HepG2 (cell line): Measurements from ENCODE around the gene PKIB. TPM values are rescaled to one million over a fixed set of nuclear protein-coding genes. Genes with fewer than 3 reads are reported as not detected.

ENCODE experiments used
- ATAC-seq: fragments of 200-7000 bp; cut with Tn5 transposase; 3 replicates; pipeline ENCODE4 v1.9.1; 2020; ENCODE audit warnings: mild to moderate bottlenecking, moderate library complexity
- BruUV-seq: library from RNA; stranded (reverse); fragments of 400-500 nt; replicated peaks from 2 replicates; lab custom pipeline; 2021; lab: Mats Ljungman, UMichigan
- CTCF ChIA-PET: fragments of 300-600 bp; formaldehyde crosslinking; extraction: SDS; loops from one replicate; lab custom pipeline; 2021; ENCODE audit warnings: low total read pairs, inconsistent platforms, low intra/inter-chr PET ratio; lab: Yijun Ruan, JAX
- POLR2A ChIA-PET: fragments of 350-600 bp; sonication (Branson Sonifier 250); formaldehyde crosslinking; loops from one replicate; lab custom pipeline; 2020; ENCODE audit warnings: antibody characterized with exemption, inconsistent platforms; lab: Yijun Ruan, JAX
- DNase-seq: peaks from one replicate; pipeline ENCODE4 v3.0.0-alpha.2; 2015; ENCODE audit warnings: low spot score
- FAIRE-seq: peaks from 3 replicates; lab custom pipeline; 2011; peaks lifted over from hg19 to GRCh38; lab: Jason Lieb, UNC
- H2AFZ ChIP-seq: one replicate; pipeline ENCODE4 v1.6.1; 2011; ENCODE audit warnings: low read length, inconsistent platforms
- H3K27ac ChIP-seq: fragments of 300-600 bp; 3 replicates; pipeline ENCODE4 v1.8.0; 2011; ENCODE audit warnings: mixed run types, mild to moderate bottlenecking, mixed read lengths, low read length, inconsistent platforms; ENCODE audit not compliant: insufficient read depth; ENCODE audit errors: extremely low read length
- H3K27me3 ChIP-seq, 2 experiments: fragments of 200-600 bp in 1 of 2; 2 replicates in 1 of 2; 3 replicates in 1 of 2; pipeline versions ENCODE4 v1.6.0 to v1.8.0; 2011; ENCODE audit warnings: low read length in 2 of 2, mild to moderate bottlenecking in 2 of 2, moderate library complexity in 2 of 2, inconsistent platforms in 1 of 2; ENCODE audit not compliant: insufficient read depth in 2 of 2, control insufficient read depth in 1 of 2
- H3K36me3 ChIP-seq, 2 experiments: fragments of 200-600 bp in 1 of 2; replicated peaks in 1 of 2; 2 replicates in 1 of 2; 3 replicates in 1 of 2; pipeline versions ENCODE4 v1.5.1 to v1.8.0; 2011; ENCODE audit warnings: low read length in 2 of 2, inconsistent platforms in 1 of 2; ENCODE audit not compliant: insufficient read depth in 2 of 2, control insufficient read depth in 1 of 2
- H3K4me1 ChIP-seq: 2 replicates; pipeline ENCODE4 v1.5.1; 2012; ENCODE audit warnings: low read length, inconsistent platforms; ENCODE audit not compliant: insufficient read depth
- H3K4me2 ChIP-seq: 2 replicates; pipeline ENCODE4 v1.6.0; 2011; ENCODE audit warnings: low read depth, low read length, inconsistent platforms
- H3K4me3 ChIP-seq, 3 experiments: fragments of 200-600 bp in 1 of 3; sonication (generic), shearing (Covaris generic) in 1 of 3; replicated peaks in 1 of 3; 2 replicates each; pipeline ENCODE4 v1.5.1; 2011 to 2016; ENCODE audit warnings: low read length in 3 of 3, inconsistent platforms in 2 of 3, low read depth in 2 of 3, mild to moderate bottlenecking in 2 of 3, control low read depth in 1 of 3, mixed read lengths in 1 of 3; ENCODE audit not compliant: insufficient read depth in 1 of 3
- H3K79me2 ChIP-seq: one replicate; pipeline ENCODE4 v1.6.1; 2011; ENCODE audit warnings: low read length, inconsistent platforms; ENCODE audit not compliant: insufficient read depth
- H3K9ac ChIP-seq: 2 replicates; pipeline ENCODE4 v1.6.0; 2011; ENCODE audit warnings: mild to moderate bottlenecking, low read depth, low read length, inconsistent platforms; ENCODE audit not compliant: insufficient read depth
- H3K9me3 ChIP-seq: 2 replicates; pipeline ENCODE4 v1.5.1; 2012; ENCODE audit warnings: mild to moderate bottlenecking, low read length
- H4K20me1 ChIP-seq: 2 replicates; pipeline ENCODE4 v1.6.0; 2011; ENCODE audit warnings: inconsistent platforms, mild to moderate bottlenecking, low read length, moderate library complexity; ENCODE audit not compliant: insufficient read depth
- BRD4 ChIP-seq: sonication (generic); formaldehyde crosslinking; IDR thresholded peaks from 2 replicates; pipeline ENCODE4 v1.4.0; 2020; ENCODE audit warnings: missing genetic modification reagents
- CREM ChIP-seq, 2 experiments: sonication (generic) in 1 of 2; formaldehyde crosslinking in 1 of 2; IDR thresholded peaks; 2 replicates each; pipeline versions ENCODE4 v1.4.0 to v1.6.1; 2016 to 2020; ENCODE audit warnings: antibody characterized with exemption in 1 of 2, mild to moderate bottlenecking in 1 of 2, missing genetic modification reagents in 1 of 2
- SALL2 ChIP-seq: sonication (generic); formaldehyde crosslinking; IDR thresholded peaks from 2 replicates; pipeline ENCODE4 v1.8.1; 2023; ENCODE audit warnings: mild to moderate bottlenecking, missing genetic modification reagents, inconsistent platforms
- SP2 ChIP-seq: sonication (generic); formaldehyde crosslinking; IDR thresholded peaks from 2 replicates; pipeline ENCODE4 v1.5.1; 2020; ENCODE audit warnings: mild to moderate bottlenecking, missing genetic modification reagents
- ZKSCAN8 ChIP-seq: IDR thresholded peaks from 2 replicates; pipeline ENCODE4 v1.6.1; 2016; ENCODE audit warnings: borderline replicate concordance, missing genetic modification reagents, missing compliant biosample characterization
- ZNF234 ChIP-seq: sonication (generic); formaldehyde crosslinking; conservative IDR thresholded peaks from 2 replicates; pipeline ENCODE4 v1.5.1; 2020; ENCODE audit warnings: mild to moderate bottlenecking, missing genetic modification reagents
- ZNF317 ChIP-seq: sonication (generic); formaldehyde crosslinking; IDR thresholded peaks from 2 replicates; pipeline ENCODE4 v1.5.0; 2020; ENCODE audit warnings: mild to moderate bottlenecking, missing genetic modification reagents
- ZNF383 ChIP-seq: sonication (generic); formaldehyde crosslinking; IDR thresholded peaks from 2 replicates; pipeline ENCODE4 v1.4.0; 2020; ENCODE audit warnings: missing genetic modification reagents, mild to moderate bottlenecking, borderline replicate concordance
- ZNF749 ChIP-seq: sonication (generic); formaldehyde crosslinking; IDR thresholded peaks from 2 replicates; pipeline ENCODE4 v1.8.0; 2022; ENCODE audit warnings: mild to moderate bottlenecking, missing genetic modification reagents, moderate library complexity, borderline replicate concordance
- ZNF782 ChIP-seq: sonication (generic); formaldehyde crosslinking; IDR thresholded peaks from 2 replicates; pipeline ENCODE4 v1.4.0; 2020; ENCODE audit warnings: missing genetic modification reagents, mild to moderate bottlenecking, borderline replicate concordance
- WGBS: methylation state at CpG from one replicate; pipeline ENCODE4 v1.1.6; 2017; ENCODE audit warnings: low lambda C conversion rate; 5-methylcytosine and 5-hydroxymethylcytosine counted together
- in situ Hi-C: cut with HindIII; loops from 2 replicates; pipeline ENCODE4 v1.10.0; 2017; ENCODE audit warnings: low pct_unique_long_range_greater_than_20kb; ENCODE audit not compliant: extremely low pct_ligation_motif_present
- intact Hi-C: fragments of 100-400 bp; cut with micrococcal nuclease; formaldehyde crosslinking; loops from one replicate; pipeline ENCODE4 v1.10.0; 2022; ENCODE audit not compliant: unreplicated experiment
- polyA plus RNA-seq, 8 experiments: library from polyadenylated mRNA; depleted of rRNA in 3 of 8; stranded (reverse) in 7 of 8; unstranded in 1 of 8; fragments of >200 nt; fragmentation: Illumina TruSeq in 4 of 8; extraction: Trizol in 4 of 8; gene quantifications; 2 replicates each; pipeline versions ENCODE4 v1.2.1 to v1.2.3, GENCODE V29; 2011 to 2016; ENCODE audit warnings: low read depth in 4 of 8, missing spikeins in 1 of 8, mixed read lengths in 1 of 8; ENCODE audit not compliant: insufficient read depth in 1 of 8
- total RNA-seq, 5 experiments: library from RNA; depleted of rRNA; stranded (reverse); fragments of >200 nt; fragmentation: Illumina TruSeq; extraction: Trizol; gene quantifications; 2 replicates each; pipeline ENCODE4 v1.2.3, GENCODE V29; 2016; ENCODE audit warnings: low read depth in 1 of 5
- TF ChIP-seq, protein P1 (sequence below): sonication (generic); formaldehyde crosslinking; IDR thresholded peaks from 2 replicates; pipeline ENCODE4 v1.5.0; 2020; ENCODE audit warnings: missing genetic modification reagents
- TF ChIP-seq, protein P2 (sequence below): sonication (generic); formaldehyde crosslinking; IDR thresholded peaks from 2 replicates; pipeline ENCODE4 v1.8.0; 2022; ENCODE audit warnings: mild to moderate bottlenecking, missing genetic modification reagents; ENCODE audit not compliant: insufficient replicate concordance
- TF ChIP-seq, protein P3 (sequence below): sonication (generic); formaldehyde crosslinking; IDR thresholded peaks from 2 replicates; pipeline ENCODE4 v1.5.1; 2020; ENCODE audit warnings: missing genetic modification reagents, mild to moderate bottlenecking, borderline replicate concordance
- TF ChIP-seq, protein P4 (sequence below): fragments of 450-650 bp; IDR thresholded peaks from 2 replicates; pipeline ENCODE4 v1.6.1; 2017

The PKIB gene
- total and polyA plus RNA-seq, 2 of the 13 experiments (the other 11 are each of a cell fraction or from before 2014, with no cell fraction given): 1.4 to 1.5 TPM

DNA sequence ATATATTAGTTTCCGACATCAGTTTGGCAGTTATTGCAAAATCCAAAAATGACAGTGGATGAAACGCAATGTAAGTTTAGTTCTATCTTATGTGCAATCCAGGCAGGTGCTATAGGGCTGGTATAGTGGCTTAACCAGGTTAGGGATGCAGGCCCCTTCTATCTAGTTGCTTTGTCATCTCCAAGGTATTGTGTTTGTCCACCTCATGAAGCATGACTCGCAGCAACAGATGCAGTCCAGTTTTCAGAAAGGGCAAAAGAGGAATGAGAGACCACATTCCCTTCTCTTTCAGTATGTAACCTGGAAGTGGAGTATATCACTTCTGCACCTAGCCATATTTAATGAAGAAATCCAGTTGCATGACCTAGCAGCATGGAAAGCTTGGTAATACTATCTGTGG is 59.7 kb downstream of the PKIB start:
- H3K4me1 ChIP-seq: no peaks in the 10 kb centered on the region
- no peaks in the 10 kb centered on the region for H3K9me3 ChIP-seq
- TF ChIP-seq, protein P1, sequence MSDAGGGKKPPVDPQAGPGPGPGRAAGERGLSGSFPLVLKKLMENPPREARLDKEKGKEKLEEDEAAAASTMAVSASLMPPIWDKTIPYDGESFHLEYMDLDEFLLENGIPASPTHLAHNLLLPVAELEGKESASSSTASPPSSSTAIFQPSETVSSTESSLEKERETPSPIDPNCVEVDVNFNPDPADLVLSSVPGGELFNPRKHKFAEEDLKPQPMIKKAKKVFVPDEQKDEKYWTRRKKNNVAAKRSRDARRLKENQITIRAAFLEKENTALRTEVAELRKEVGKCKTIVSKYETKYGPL (CRISPR knock-in tag): no peak
- TF ChIP-seq ZNF234: no peak
- no peak for TF ChIP-seq SP2 (CRISPR knock-in tag)
- TF ChIP-seq, protein P2, sequence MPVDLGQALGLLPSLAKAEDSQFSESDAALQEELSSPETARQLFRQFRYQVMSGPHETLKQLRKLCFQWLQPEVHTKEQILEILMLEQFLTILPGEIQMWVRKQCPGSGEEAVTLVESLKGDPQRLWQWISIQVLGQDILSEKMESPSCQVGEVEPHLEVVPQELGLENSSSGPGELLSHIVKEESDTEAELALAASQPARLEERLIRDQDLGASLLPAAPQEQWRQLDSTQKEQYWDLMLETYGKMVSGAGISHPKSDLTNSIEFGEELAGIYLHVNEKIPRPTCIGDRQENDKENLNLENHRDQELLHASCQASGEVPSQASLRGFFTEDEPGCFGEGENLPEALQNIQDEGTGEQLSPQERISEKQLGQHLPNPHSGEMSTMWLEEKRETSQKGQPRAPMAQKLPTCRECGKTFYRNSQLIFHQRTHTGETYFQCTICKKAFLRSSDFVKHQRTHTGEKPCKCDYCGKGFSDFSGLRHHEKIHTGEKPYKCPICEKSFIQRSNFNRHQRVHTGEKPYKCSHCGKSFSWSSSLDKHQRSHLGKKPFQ: no peak
- TF ChIP-seq ZNF317 (CRISPR knock-in tag): no peak
- CTCF ChIA-PET: no interaction called here
- H3K4me2 ChIP-seq: no peak overlapping the region
- DNase-seq: no peak
- H3K9ac ChIP-seq: no peak overlapping the region
- no peaks in the 10 kb centered on the region for H3K79me2 ChIP-seq
- in situ Hi-C loops: no loop called here
- no TSS peak for BruUV-seq
- no peak overlapping the region for H3K27ac ChIP-seq
- no peaks in the 10 kb centered on the region for H4K20me1 ChIP-seq
- no peaks in the 10 kb centered on the region for H3K27me3 ChIP-seq
- H2AFZ ChIP-seq: no peak overlapping the region
- no peaks in the 10 kb centered on the region for H3K36me3 ChIP-seq
- no peak for ATAC-seq
- FAIRE-seq: no peak
- intact Hi-C loops: no loop called here
- POLR2A ChIA-PET: no interaction called here
- 30% methylated on average over 3 of the region's 3 CpGs for WGBS
- no peak overlapping the region for H3K4me3 ChIP-seq

DNA sequence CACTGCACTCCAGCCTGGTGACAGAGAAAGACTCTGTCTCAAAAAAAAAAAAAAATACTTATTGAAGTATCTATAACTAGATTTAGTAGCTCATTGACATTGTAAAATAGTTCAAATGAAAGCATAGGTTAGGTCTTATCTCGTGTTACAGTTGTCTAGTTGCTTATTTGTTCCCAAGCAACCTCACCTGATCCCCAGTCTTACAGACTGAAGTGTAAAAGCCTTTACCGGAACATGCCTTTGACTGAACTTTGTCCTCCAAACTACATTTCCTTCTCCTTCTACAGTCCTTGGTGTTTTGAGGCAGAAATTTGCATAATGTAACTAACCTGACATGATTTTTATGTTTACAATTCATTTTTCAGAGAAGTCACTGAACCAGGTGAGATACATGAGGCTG is 61.0 kb downstream of the PKIB start:
- no peak overlapping the region for H3K4me2 ChIP-seq
- H4K20me1 ChIP-seq: no peaks in the 10 kb centered on the region
- no peak overlapping the region for H3K9ac ChIP-seq
- ChIA-PET CTCF (no interaction called here), POLR2A (no interaction called here)
- FAIRE-seq (no peak), DNase-seq (no peak), ATAC-seq (no peak)
- H3K27me3 ChIP-seq: no peaks in the 10 kb centered on the region
- H3K27ac ChIP-seq: no peak overlapping the region
- H3K36me3 ChIP-seq: no peaks in the 10 kb centered on the region
- in situ Hi-C loops: no loop called here
- H3K4me3 ChIP-seq: no peak overlapping the region
- WGBS: 38% methylated on average over 2 of the region's 2 CpGs
- no peaks in the 10 kb centered on the region for H3K9me3 ChIP-seq
- no peak overlapping the region for H2AFZ ChIP-seq
- no TSS peak for BruUV-seq
- no peaks in the 10 kb centered on the region for H3K4me1 ChIP-seq
- intact Hi-C loops: no loop called here
- no peaks in the 10 kb centered on the region for H3K79me2 ChIP-seq
- TF ChIP-seq ZKSCAN8: no peak
- TF ChIP-seq SALL2 (CRISPR knock-in tag): no peak
- TF ChIP-seq, protein P3, sequence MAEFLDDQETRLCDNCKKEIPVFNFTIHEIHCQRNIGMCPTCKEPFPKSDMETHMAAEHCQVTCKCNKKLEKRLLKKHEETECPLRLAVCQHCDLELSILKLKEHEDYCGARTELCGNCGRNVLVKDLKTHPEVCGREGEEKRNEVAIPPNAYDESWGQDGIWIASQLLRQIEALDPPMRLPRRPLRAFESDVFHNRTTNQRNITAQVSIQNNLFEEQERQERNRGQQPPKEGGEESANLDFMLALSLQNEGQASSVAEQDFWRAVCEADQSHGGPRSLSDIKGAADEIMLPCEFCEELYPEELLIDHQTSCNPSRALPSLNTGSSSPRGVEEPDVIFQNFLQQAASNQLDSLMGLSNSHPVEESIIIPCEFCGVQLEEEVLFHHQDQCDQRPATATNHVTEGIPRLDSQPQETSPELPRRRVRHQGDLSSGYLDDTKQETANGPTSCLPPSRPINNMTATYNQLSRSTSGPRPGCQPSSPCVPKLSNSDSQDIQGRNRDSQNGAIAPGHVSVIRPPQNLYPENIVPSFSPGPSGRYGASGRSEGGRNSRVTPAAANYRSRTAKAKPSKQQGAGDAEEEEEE (CRISPR knock-in tag): no peak
- no peak for TF ChIP-seq ZNF782
- TF ChIP-seq, protein P4, sequence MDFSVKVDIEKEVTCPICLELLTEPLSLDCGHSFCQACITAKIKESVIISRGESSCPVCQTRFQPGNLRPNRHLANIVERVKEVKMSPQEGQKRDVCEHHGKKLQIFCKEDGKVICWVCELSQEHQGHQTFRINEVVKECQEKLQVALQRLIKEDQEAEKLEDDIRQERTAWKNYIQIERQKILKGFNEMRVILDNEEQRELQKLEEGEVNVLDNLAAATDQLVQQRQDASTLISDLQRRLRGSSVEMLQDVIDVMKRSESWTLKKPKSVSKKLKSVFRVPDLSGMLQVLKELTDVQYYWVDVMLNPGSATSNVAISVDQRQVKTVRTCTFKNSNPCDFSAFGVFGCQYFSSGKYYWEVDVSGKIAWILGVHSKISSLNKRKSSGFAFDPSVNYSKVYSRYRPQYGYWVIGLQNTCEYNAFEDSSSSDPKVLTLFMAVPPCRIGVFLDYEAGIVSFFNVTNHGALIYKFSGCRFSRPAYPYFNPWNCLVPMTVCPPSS: no peak
- TF ChIP-seq ZNF749 (CRISPR knock-in tag): no peak
- TF ChIP-seq ZNF383 (CRISPR knock-in tag): no peak
- TF ChIP-seq CREM (IDR thresholded peaks at IDR 0.05): no peak
- TF ChIP-seq CREM (CRISPR knock-in tag; IDR thresholded peaks at IDR 0.05): no peak
- no peak for TF ChIP-seq BRD4 (CRISPR knock-in tag)
